ENCODE measurements around the gene SLC6A18. TPM values are rescaled to one million over a fixed set of nuclear protein-coding genes. Genes with fewer than 3 reads are reported as not detected.

SLC6A18 gene
- total and polyA plus RNA-seq, 9 of the 15 experiments (the other 6 are each of a cell fraction or from before 2014, with no cell fraction given) = not detected

DNA sequence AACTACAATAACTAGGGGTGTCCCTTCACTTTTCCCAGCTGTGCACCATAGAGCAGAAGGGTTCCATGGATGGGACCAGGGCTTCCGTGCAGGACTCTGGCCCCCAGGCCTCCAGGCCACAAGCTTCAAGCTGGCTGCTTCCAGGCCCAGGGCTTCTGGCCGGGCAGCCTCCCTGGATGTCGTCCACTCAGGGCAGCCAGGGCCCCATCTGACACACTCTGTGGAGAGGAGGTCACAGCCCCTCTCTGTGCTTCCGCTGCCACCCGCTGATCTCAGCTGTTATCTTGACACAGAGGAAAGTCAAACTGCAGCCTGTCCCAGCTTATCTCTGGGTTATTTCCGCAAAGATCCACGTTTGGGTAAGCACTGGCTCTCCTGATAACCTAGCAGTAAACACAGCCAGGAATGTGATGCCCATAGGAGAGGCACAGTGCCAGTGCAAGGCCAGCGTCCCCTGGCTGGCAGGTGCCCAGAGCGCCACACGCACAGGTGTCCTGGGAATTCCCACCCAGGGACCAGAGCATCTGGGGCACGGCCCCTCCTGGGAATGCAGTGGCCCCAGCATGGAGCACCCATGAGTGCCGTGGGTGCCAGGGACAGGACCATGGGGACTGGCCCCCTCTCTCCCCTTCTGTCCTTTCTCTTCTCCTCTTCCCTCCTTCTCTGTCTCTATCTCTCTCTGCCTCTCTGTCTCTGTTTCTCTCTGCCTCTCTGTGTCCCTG, 39.4 kb upstream of the SLC6A18 start (continued):
- peak; percentile 71 for TF ChIP-seq ZBTB17 (CRISPR knock-in tag; IDR thresholded peaks at IDR 0.05)
- no peak for TF ChIP-seq XRCC5 (IDR thresholded peaks at IDR 0.05; ENCODE audit: low read depth, low read length)
- peak; percentile 91 to 94 for TF ChIP-seq KDM1A (IDR thresholded peaks at IDR 0.05)
- TF ChIP-seq ZNF24 (IDR thresholded peaks at IDR 0.05) = peak; percentile 48; the same call in 1 of the 2 replicates
- TF ChIP-seq ZC3H4 (CRISPR knock-in tag; IDR thresholded peaks at IDR 0.05; ENCODE audit: borderline replicate concordance) = no peak
- TF ChIP-seq, protein P1, sequence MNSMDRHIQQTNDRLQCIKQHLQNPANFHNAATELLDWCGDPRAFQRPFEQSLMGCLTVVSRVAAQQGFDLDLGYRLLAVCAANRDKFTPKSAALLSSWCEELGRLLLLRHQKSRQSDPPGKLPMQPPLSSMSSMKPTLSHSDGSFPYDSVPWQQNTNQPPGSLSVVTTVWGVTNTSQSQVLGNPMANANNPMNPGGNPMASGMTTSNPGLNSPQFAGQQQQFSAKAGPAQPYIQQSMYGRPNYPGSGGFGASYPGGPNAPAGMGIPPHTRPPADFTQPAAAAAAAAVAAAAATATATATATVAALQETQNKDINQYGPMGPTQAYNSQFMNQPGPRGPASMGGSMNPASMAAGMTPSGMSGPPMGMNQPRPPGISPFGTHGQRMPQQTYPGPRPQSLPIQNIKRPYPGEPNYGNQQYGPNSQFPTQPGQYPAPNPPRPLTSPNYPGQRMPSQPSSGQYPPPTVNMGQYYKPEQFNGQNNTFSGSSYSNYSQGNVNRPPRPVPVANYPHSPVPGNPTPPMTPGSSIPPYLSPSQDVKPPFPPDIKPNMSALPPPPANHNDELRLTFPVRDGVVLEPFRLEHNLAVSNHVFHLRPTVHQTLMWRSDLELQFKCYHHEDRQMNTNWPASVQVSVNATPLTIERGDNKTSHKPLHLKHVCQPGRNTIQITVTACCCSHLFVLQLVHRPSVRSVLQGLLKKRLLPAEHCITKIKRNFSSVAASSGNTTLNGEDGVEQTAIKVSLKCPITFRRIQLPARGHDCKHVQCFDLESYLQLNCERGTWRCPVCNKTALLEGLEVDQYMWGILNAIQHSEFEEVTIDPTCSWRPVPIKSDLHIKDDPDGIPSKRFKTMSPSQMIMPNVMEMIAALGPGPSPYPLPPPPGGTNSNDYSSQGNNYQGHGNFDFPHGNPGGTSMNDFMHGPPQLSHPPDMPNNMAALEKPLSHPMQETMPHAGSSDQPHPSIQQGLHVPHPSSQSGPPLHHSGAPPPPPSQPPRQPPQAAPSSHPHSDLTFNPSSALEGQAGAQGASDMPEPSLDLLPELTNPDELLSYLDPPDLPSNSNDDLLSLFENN (IDR thresholded peaks at IDR 0.05; ENCODE audit: low read depth in 2 of 2, low read length in 2 of 2) = peak in 1 of 2 experiments; percentile 91; a peak in 2 of 4 replicates
- TF ChIP-seq, protein P2, sequence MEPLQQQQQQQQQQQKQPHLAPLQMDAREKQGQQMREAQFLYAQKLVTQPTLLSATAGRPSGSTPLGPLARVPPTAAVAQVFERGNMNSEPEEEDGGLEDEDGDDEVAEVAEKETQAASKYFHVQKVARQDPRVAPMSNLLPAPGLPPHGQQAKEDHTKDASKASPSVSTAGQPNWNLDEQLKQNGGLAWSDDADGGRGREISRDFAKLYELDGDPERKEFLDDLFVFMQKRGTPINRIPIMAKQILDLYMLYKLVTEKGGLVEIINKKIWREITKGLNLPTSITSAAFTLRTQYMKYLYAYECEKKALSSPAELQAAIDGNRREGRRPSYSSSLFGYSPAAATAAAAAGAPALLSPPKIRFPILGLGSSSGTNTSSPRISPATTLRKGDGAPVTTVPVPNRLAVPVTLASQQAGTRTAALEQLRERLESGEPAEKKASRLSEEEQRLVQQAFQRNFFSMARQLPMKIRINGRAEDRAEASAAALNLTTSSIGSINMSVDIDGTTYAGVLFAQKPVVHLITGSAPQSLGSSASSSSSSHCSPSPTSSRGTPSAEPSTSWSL (CRISPR knock-in tag; IDR thresholded peaks at IDR 0.05; ENCODE audit: borderline replicate concordance) = 0 out of 2 replicates have a peak, but pooled peaks have one; percentile 79
- TF ChIP-seq OTX1 (CRISPR knock-in tag; IDR thresholded peaks at IDR 0.05) = no peak
- no peak for TF ChIP-seq CBX8 (IDR thresholded peaks at IDR 0.05; ENCODE audit: borderline replicate concordance, extremely low read depth, low read depth, low read length, poor library complexity, severe bottlenecking)
- TF ChIP-seq BRD4 (IDR thresholded peaks at IDR 0.05) = peak; percentile 29; the same call in 1 of the 2 replicates
- no peak for TF ChIP-seq MCM7 (IDR thresholded peaks at IDR 0.05)
- no peak for TF ChIP-seq YBX1 (IDR thresholded peaks at IDR 0.05)
- TF ChIP-seq CBFA2T3 (IDR thresholded peaks at IDR 0.05) = peak; percentile 98
- TF ChIP-seq, protein P3, sequence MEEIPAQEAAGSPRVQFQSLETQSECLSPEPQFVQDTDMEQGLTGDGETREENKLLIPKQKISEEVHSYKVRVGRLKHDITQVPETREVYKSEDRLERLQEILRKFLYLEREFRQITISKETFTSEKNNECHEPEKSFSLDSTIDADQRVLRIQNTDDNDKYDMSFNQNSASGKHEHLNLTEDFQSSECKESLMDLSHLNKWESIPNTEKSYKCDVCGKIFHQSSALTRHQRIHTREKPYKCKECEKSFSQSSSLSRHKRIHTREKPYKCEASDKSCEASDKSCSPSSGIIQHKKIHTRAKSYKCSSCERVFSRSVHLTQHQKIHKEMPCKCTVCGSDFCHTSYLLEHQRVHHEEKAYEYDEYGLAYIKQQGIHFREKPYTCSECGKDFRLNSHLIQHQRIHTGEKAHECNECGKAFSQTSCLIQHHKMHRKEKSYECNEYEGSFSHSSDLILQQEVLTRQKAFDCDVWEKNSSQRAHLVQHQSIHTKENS (CRISPR knock-in tag; IDR thresholded peaks at IDR 0.05) = no peak
- TF ChIP-seq XRCC4 (IDR thresholded peaks at IDR 0.05; ENCODE audit: extremely low read depth, insufficient read depth, insufficient read length) = no peak
- no peak for TF ChIP-seq NR2F6 (CRISPR knock-in tag; IDR thresholded peaks at IDR 0.05)
- no peak for TF ChIP-seq HSF4 (CRISPR knock-in tag; IDR thresholded peaks at IDR 0.05; ENCODE audit: borderline replicate concordance)
- TF ChIP-seq, protein P4, sequence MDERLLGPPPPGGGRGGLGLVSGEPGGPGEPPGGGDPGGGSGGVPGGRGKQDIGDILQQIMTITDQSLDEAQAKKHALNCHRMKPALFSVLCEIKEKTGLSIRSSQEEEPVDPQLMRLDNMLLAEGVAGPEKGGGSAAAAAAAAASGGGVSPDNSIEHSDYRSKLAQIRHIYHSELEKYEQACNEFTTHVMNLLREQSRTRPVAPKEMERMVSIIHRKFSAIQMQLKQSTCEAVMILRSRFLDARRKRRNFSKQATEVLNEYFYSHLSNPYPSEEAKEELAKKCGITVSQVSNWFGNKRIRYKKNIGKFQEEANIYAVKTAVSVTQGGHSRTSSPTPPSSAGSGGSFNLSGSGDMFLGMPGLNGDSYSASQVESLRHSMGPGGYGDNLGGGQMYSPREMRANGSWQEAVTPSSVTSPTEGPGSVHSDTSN (CRISPR knock-in tag; IDR thresholded peaks at IDR 0.05; ENCODE audit: low read depth) = no peak
- TF ChIP-seq, protein P4 (tag; conservative IDR thresholded peaks at IDR 0.05; ENCODE audit: low read depth) = peak; percentile 38; the same call in 1 of the 2 replicates
- TF ChIP-seq TRIM28 (IDR thresholded peaks at IDR 0.05) = no peak; the same call in 1 of the 2 replicates
- no peak for TF ChIP-seq EHMT2 (IDR thresholded peaks at IDR 0.05)

All from K562 (cell line).